Caki2 (cell line): ENCODE measurements around the gene MPI. TPM values are rescaled to one million over a fixed set of nuclear protein-coding genes. Genes with fewer than 3 reads are reported as not detected.
A peak's percentile ranks its signal among the peaks of the same experiment; 100 is the strongest.

Experiments
- DNase-seq: peaks from one replicate; pipeline ENCODE4 v3.0.0-alpha.2; 2015; ENCODE audit warnings: low read depth
- in situ Hi-C: cut with HindIII; loops from 2 replicates; pipeline ENCODE4 v1.10.0; 2016; ENCODE audit warnings: low sequenced_read_pairs, low pct_unique_long_range_greater_than_20kb, mixed read lengths
- total RNA-seq: library from RNA; depleted of rRNA; stranded (reverse); fragments of >200 nt; shearing (Covaris generic); gene quantifications from 2 replicates; pipeline ENCODE4 v1.2.3, GENCODE V29; 2014; ENCODE audit warnings: low replicate concordance; rRNA removed

MPI gene, protein sequence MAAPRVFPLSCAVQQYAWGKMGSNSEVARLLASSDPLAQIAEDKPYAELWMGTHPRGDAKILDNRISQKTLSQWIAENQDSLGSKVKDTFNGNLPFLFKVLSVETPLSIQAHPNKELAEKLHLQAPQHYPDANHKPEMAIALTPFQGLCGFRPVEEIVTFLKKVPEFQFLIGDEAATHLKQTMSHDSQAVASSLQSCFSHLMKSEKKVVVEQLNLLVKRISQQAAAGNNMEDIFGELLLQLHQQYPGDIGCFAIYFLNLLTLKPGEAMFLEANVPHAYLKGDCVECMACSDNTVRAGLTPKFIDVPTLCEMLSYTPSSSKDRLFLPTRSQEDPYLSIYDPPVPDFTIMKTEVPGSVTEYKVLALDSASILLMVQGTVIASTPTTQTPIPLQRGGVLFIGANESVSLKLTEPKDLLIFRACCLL
- total RNA-seq = 117 and 132 TPM in 2 replicates

DNA sequence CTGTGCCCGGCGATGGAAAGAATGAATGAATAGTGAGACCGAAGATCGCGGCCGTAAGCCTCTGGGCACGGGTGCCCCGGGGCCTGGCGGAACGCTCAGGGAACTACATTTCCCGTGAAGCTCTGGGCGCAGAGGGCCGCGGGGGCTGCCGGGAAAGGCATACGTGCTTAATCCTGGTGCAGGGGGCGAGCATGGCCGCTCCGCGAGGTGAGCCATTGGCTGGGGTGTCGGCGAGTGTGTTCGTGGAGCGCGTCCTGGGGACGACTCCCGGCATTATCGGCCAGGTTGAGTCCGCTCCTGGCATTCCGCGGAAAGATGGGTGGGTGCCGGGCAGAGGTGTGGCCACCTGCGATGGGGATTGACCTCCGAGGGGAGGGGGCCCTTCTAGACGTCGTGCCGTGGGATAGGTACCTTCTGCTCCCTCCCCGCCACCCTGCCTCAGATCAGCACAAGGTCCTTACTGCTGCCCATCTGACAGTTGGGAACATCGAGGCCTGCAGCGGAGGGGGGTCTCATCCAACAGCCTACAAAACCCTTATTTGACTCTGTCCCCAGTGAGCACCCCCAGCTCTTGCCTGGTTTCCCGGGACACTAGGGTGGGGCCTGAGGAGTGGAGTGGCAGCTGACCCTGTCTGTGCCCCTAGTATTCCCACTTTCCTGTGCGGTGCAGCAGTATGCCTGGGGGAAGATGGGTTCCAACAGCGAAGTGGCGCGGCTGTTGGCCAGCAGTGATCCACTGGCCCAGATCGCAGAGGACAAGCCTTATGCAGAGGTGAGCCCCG lies at the start of gene MPI:
TSS of gene MPI (plus strand) at position 160 of the 782 bp plus-strand sequence. CDS start at position 192, 32 bp downstream.
- in situ Hi-C loops = no loop called here

GRCh38 chr15:74840851-74841775 lies 48.7 kb upstream of the MPI start:
- no peak for DNase-seq
- in situ Hi-C loops = no loop called here

More for the DNA sequence above, at the start of gene MPI:
- peak; percentile 74 for DNase-seq

DNA sequence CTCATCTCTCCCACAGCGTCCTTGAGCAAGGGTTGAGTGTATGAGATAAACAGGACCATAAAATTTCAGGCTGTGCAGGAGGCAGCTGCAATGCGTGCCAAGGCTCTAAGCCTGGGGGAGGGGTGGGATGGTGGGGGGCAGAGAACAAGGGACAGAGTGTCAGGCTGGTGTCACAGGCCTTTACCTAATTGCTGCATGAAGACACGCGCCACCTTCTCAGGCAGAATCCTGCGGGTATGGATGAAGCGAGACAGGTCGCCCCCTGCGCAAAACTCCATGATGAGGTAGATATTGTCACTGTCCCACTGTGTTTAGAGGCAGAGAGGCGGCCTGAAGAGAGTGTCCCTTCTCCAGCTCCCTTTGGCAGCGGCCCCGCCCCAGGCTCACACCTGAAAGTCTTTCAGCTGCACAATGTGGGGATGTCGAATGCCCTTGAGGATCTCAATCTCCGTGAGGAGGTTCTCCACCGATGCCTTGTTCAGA lies 47.9 kb upstream of the MPI start:
- in situ Hi-C loops = no loop called here
- no peak for DNase-seq

GRCh38 chr15:74842581-74843444 lies 47.0 kb upstream of the MPI start, which contains the start of gene ULK3:
TSS of gene ULK3 (minus strand) at chr15:74843156. CDS start at chr15:74843105, 51 bp downstream.
- DNase-seq = peak; percentile 88
- in situ Hi-C loops = no loop called here

GRCh38 chr15:74843445-74843828 lies 46.4 kb upstream of the MPI start:
- in situ Hi-C loops = no loop called here
- no peak for DNase-seq

DNA sequence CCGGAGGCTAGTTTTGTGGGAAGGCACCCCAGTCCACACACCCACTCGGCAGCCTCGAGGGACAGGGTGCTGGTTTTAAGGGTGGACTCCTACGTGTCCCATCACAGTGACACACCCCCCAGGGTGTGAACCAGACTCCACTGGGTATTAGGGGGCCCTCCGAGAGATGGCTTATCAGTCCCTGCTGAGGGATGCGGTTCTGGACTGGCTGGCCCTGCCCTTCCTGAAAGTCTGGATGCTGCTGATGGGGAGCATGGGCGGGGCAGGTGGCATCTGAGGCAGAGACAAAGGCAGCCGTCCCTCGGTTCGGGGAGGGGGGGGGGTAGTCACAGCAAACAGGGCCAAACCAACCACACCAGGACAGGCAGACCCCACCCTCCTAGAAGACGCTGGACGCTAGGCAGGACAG lies 45.9 kb upstream of the MPI start:
- in situ Hi-C loops = no loop called here
- DNase-seq = no peak

DNA sequence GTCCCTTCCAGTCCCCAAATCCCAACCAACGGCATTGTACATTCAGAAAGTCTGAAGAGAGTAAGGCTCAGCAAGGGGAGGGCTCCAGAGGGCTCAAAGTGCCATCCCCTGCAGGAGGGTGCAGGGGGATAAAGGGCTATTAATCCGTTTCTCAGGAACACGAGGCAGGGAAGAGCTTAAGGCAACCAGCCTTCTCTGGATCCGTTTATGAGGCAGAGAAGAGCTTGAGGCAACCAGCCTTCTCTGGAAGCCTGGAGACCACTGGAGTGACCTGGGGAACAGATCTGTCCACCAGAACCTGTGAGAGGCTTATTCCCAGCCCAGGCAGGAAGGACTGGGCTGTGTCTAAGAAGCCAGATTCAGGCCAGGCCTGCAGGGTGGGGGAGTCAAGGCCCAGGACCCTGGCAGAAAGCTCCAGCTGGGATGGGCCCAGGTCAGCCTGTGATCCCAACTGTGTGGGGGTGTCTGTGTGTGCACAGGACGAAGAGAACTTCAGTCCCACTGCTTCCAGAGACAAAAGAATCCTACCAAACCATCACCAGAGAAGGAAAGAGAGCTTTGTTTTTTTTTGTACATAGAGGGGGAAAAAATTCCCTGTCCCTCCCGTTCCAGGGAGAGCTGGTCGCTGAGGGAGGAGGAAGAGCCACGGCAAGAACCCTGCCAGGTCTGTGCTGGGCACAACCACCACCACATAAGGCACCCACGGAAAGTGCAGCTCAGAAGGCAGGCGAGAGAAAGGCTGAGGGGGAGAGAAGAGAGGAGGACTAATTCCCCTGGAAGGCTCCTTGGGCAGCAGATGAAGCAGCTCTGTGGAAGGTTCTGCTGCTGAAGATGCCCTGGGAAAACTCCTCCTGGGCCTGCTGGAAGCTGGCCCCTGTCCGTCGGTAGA lies 45.3 kb upstream of the MPI start:
- in situ Hi-C loops = no loop called here
- no peak for DNase-seq

DNA sequence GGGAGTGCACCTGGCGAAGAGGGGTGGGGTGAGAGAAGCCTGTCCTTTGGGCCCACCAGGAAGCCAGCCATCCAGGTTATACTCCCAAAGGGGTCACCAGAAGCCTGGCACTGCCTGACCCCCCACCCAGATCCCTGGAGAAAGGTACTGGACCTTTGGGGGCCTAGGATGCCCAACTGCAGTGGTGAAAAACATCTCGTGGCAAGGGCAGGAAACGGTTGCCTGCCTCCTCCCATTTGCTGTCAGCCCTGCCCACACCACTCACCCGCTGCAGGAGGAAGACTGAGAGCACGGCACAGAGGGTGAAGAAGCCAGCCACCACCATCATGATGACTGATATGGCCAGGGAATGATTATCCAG lies 44.7 kb upstream of the MPI start:
- in situ Hi-C loops = no loop called here
- no peak for DNase-seq

GRCh38 chr15:74845581-74845980 lies 44.3 kb upstream of the MPI start:
- no peak for DNase-seq
- in situ Hi-C loops = no loop called here

DNA sequence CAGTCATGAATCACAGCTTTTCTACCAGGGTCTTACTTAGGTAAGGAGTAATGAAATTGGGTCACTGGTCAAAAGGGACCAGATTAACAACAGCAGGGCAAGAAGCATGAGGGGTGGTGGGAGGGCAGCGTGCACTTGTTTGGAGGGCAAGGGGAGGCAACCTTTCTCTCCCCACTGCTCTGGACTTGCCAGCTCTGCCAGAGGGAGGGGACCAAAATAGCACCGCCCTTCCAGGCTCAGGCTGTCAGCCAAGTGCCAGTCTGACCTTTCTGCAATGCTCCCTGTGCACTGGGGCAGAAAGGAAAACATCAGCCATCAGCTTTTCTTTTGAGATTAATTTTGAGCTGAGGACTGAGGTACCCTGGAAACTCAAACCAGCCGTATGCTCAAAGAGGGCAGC lies 42.4 kb upstream of the MPI start:
- peak; percentile 72 for DNase-seq
- in situ Hi-C loops = no loop called here

DNA sequence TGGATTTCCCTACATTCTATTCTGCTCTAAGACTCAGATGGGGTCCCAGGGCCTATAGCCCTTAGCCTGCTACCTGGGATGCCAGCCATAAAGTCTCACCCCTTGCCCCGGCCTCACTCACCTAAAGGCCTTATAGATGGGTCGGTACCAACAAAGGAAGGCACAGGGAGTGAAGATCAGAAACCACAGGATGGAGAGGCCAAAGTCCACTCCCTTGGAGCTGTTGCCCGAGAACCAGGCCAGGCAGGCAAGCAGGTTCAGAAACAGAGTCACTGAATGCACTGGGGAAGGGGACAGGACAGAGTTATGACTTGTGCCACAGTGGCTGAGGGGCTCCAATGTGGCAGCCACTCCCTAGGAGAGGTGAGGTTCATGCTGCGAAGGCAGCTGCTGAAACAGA lies 39.4 kb upstream of the MPI start:
- DNase-seq = no peak
- in situ Hi-C loops = no loop called here

DNA sequence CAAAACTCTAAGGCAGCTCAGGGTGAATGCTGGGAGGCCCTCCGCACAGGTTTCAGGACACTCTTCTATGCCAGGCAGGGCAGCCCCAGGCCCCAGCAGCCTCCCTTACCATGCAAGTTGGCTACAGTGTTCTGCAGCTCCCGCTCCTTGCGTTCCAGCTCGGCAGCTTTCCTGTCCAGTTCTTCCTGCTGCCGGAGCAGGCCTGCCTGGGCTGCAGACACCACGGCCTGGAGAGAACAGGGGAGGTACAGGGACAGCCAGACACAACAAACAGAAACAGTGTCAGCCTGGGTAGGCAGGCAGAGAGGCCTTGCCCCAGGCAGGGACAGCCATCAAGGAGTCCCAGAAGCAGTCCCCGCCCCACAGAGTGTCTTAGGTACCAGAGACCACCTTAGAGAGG lies 37.9 kb upstream of the MPI start:
- DNase-seq = no peak
- in situ Hi-C loops = no loop called here

- in situ Hi-C loops = no loop called here
These were observed 35.3 kb upstream of the MPI start for GRCh38 chr15:74854453-74855022.

DNA sequence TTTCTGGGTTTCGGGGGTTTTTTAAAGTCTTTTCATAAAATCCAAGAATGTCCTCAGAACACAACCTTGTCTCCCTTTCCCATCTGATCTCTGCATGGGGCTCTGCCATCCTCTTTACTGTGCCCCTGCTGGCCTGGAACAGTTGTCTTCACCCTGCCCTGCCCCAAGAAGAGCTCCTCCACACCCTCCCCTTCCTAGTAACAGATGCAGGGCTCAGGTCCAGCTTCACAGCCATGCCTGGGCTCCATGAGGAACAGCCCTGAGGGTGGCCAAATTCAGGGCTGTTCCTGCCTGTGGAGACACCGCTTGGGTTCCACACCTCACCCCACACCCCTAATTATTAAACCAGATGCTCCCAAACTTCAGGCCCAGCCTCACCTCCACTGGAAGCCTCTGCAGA lies 34.0 kb upstream of the MPI start:
- no peak for DNase-seq
- in situ Hi-C loops = no loop called here

More at GRCh38 chr15:74854453-74855022, 35.3 kb upstream of the MPI start:
- DNase-seq = no peak

DNA sequence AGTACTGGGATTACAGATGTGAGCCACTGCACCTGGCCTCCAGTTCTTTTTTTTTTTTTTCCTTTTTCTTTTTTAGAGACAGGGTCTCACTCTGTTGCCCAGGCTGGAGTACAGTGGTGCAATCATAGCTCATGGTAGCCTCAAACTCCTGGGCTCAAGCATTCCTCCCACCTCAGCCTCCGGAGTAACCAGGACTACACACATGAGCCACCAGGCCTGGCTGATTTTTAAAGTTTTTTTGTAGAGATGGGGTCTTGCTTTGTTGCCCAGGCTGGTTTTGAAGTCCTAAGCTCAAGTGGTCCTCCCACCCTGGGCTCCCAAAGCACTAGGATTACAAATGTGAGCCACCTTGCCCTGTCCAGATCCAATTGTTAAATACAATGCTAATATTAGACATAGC lies 33.3 kb upstream of the MPI start:
- in situ Hi-C loops = no loop called here
- DNase-seq = no peak

GRCh38 chr15:74857082-74857655 lies 32.7 kb upstream of the MPI start:
- DNase-seq = no peak
- in situ Hi-C loops = no loop called here
